Retina (tissue), 1 donor: Measurements from ENCODE around the gene LBH.
"Not testable (repeated sequence)": the region's sequence is repeated elsewhere in the genome, so short reads cannot be mapped to it uniquely, and the experiment has no call there.

Experiments used
- DNase-seq: peaks from one replicate; pipeline ENCODE4 v3.0.0-alpha.2; 2016

LBH gene

DNA sequence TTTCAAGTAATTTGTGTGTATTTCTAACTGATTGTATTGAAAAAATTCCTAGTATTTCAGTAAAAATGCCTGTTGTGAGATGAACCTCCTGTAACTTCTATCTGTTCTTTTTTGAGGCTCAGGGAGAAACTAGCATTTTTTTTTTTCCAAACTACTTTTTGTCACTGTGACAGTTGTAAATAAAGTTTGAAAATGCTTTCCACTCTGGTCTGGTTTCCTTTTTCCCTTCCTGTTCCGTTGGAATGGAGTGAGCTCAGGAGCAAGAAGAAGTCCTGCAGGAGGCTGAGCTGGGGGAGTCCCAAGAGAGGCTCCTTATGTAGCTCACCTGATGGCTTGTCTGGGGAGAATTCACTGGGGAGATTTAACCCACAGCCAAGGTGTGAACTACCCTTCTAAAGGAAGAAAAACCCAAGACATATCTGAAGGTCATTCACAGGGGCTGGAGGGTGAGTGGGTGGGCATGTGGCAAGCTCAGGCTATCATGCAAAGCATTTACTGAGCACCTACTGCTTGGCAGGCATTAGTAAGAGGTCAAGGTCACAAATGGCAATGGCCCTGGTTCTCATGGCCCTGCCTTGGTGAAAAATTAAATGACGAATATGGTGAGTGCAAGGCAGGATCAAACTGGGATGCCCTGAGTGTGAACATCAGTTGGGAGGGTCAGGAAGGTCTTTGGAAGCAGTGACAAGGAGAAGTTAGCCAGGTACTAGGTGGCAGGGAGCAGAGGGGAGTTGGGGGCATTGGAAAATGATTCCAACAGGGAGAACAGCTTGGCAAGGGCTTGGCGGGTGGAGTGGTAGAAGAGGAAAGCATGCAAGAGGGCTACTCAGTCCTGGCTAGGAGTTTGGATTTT lies 28.7 kb downstream of the LBH start:
- DNase-seq = no peak

DNA sequence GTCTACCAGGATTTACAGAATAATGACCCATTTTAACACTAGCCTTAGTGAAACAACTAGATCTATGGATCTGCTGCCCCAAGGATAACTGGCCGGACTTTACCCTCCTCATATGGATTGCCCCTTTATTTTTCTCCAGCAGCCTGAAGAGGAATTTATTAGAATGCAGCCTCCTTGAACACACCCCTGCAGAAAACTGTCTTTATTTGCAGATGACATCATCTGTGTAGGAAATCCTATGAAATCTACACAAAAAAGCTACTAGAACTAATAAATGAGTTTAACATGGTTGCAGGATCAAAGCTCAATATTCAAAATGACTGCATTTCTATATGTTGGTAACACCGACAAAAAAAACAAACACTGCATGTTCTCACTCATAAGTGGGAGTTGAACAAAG lies 29.6 kb downstream of the LBH start:
- no peak for DNase-seq

DNA sequence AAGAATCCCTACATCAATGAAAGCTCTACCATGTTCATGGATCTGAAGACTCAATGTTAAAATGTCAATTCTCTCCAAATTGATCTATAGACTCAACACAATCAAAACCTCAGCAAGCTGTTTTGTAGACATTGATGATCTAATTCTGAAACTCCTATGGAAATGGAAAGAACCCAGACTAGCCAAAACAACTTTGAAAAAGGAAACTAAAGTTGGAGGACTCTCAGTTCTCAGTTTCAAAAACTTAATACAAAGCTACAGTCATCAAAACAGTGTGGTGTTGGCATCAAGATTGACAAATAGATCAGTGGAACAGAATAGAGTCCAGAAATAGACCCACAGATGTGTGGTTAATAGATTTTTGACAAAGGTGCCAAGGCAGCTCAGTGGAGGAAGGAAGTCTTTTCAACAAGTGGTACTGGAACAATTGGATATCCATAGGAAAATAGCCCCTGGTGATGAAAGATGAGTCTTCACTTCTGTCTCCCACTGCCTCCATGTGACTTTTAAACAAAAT lies 30.4 kb downstream of the LBH start:
- no peak for DNase-seq

- DNase-seq = no peak
Measured at GRCh38 chr2:30262716-30263309, 31.5 kb downstream of the LBH start.

DNA sequence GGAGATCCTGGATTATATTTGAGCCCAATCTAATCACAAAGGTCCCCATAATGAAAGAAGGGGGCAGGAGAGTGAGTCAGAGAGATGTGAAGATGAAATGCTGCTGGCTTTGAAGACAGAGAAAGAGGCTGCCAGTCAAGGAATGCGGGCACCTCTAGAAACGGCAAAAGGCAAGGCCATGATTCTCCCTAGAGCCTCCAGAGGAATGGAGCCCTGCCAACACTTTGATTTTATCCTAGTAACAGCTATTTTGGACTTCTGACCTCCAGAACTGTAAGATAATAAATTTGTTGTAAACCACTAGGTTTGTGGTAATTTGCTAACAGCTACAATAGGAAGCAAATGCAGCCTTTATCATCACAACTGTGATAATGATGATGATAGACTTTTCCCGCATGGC lies 32.9 kb downstream of the LBH start:
- no peak for DNase-seq

DNA sequence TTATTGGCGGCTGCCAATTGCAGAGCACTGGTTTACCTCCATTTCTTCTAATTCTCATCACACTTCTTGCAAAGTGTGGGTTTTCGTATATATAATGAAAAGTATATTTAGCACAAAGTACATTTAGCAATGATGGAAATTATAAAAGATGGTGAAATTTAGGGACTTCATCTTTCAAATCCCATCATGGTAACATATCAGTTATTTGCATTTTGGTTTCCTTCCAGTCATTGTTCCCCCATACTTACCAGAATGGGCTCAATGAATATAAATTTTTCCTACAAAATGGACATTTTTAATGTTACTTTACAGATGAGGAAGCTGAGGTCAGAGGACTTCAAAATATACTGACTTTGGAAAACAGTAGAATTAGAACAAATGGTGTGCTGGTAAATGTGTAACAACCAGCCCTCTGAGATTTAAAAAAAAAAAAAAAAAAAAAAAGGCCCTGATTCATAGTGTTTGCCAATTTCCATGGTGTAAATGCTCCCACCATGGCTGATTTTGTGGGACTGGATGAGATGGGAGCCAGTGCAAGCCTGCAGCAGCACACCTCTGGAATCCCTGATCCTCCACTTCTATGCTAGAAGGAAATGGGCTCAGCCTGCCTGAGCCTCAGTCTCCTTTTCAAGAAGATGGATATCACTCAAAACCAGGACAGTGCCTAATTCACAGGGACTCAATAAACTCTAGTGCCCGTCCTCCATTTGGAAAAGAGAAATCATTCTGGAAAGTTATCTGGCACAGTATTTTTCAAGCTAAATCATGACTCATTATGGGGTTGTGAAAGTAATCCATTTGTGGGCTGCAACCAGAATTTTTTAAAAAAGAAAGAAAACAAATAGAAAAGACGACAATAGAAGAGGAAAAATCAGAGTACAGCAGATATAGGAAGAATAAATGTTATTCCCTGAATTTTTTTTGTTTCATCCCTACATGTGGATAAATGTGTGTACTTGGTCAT lies 34.0 kb downstream of the LBH start:
- DNase-seq = no peak

DNA sequence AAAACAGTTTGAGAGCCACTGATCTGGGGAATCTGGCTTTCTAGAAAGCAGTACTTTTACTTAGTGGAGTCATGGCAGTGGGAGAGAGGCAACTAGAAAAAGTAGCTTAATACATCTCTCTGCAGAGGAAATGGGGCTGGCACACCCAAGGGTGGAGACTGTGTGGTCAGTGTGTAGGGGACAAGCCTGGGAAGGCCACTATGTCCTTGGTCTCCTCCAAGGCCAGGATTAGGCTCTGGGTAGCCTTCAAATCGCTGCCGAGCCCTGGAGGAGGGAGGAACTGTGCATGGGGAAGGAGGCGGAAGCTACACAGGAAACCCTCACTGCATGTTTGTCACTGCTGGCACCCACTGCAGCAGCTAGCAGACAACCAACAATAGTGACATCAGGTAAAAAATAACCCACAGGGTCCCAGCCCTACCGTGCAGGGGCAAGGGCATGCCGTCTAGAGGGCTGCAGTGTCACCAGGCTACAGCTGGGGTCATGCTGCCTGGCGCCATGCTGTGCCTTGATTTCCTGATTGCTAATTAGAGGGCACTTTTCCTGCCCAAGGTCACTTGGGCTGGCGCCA lies 34.8 kb downstream of the LBH start:
- no peak for DNase-seq

GRCh38 chr2:30266705-30267104 lies 35.4 kb downstream of the LBH start:
- no peak for DNase-seq

DNA sequence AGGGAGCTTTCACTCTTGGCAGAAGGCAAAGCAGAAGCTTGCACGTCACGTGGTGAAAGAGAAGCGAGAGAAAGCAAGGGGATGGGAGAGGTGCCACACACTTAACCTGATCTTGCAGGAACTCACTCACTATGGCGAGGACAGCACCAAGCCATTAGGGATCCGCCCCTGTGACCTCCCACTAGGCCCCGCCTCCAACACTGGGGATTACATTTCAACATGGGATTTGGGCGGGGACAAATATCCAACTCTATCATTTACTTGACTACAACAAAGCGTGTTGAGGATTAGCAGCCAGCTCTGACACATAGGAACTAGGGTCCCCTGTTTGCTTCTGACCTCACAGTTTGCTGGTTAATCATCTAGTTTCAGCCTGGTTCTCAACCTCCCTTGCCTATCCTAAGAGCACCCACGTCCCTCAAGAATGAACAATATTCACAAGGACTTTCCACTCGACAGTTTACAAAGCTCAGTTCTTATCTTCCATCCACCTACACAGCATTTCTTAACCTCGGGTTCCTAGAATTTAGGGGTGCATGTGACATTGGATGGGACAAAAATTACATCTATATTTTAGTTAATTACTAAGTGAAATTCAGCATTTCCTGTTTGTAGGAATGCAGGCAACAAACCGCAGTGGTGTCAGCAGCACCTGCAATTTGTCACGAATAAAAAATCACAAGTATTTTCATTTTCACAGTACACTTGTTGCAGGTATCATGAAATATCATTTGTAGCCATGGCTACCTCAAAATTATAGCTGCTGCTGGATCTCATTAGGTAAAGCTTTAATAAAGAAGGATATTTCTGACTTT lies 36.0 kb downstream of the LBH start:
- DNase-seq = no peak

- DNase-seq = no peak
Measured at GRCh38 chr2:30268296-30268871, 37.0 kb downstream of the LBH start.

GRCh38 chr2:30269114-30269770 lies 37.9 kb downstream of the LBH start:
- not testable (repeated sequence) for DNase-seq

DNA sequence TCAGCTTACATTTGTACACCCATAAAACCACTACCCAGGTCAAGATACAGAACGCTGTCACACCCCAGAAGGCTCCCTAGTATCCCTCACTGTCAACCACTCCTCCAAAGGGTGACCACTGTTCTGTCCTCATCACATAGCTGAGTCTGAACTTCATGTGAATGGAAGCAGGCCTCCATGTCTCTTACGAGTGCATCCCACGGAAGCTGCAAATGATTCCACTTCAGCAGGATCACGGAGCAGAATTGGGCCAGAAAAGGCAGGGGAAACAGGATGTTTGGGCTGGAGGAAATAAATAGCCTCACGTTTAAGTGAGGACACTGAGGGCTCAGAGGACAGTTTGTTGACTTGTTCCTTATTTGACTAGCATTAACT lies 38.4 kb downstream of the LBH start:
- DNase-seq = no peak

- DNase-seq = no peak
Measured at GRCh38 chr2:30270166-30270565, 38.8 kb downstream of the LBH start.

- DNase-seq = no peak
Measured at GRCh38 chr2:30271301-30271700, 40.0 kb downstream of the LBH start.

- no peak for DNase-seq
Measured at GRCh38 chr2:30272286-30272685, 41.0 kb downstream of the LBH start.

- no peak for DNase-seq
Measured at GRCh38 chr2:30272761-30273573, 41.6 kb downstream of the LBH start.

DNA sequence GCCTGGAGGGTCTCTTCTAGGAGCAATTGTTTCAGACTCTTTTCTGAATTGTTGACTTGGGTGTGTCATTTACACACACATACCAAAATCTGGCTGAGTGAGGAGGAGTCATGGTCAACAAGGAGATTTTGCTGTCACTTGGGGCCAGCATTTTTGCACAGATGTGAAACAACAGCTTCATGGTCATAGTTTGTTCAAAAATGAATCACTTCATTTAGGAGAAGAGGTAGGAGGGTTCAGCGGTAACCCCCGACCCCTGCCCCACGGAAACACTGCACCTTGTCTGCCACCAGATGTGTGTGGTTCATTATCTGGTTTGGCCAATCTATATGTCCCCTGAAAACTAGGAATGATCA lies 42.2 kb downstream of the LBH start:
- DNase-seq = no peak

GRCh38 chr2:30275256-30275655 lies 43.9 kb downstream of the LBH start:
- no peak for DNase-seq

- DNase-seq = no peak
Measured at GRCh38 chr2:30276455-30276911, 45.1 kb downstream of the LBH start.

GRCh38 chr2:30277582-30277981 lies 46.2 kb downstream of the LBH start:
- DNase-seq = no peak
